ENCODE results near the gene ABLIM1. TPM values are rescaled to one million over a fixed set of nuclear protein-coding genes. Genes with fewer than 3 reads are reported as not detected.

The ABLIM1 gene
- total and polyA plus RNA-seq, 2 of the 13 experiments (the other 11 are each of a cell fraction or from before 2014, with no cell fraction given), result 59.4 to 92.7 TPM

- TF ChIP-seq SAFB2 (CRISPR knock-in tag; IDR thresholded peaks at IDR 0.05; ENCODE audit: borderline replicate concordance, low read depth) (peak; percentile 72; the same call in 1 of the 2 replicates), POGK (CRISPR knock-in tag; conservative IDR thresholded peaks at IDR 0.05) (0 out of 2 replicates have a peak, but pooled peaks have one; percentile 30), XBP1 (CRISPR knock-in tag; IDR thresholded peaks at IDR 0.05) (no peak), BCL3 (CRISPR knock-in tag; IDR thresholded peaks at IDR 0.05) (peak; percentile 88), HES4 (CRISPR knock-in tag; IDR thresholded peaks at IDR 0.05; ENCODE audit: borderline replicate concordance) (0 out of 2 replicates have a peak, but pooled peaks have one; percentile 38), ZNF709 (CRISPR knock-in tag; IDR thresholded peaks at IDR 0.05) (peak; percentile 93), MATR3 (CRISPR knock-in tag; IDR thresholded peaks at IDR 0.05) (no peak), ZNF567 (CRISPR knock-in tag; IDR thresholded peaks at IDR 0.05; ENCODE audit: borderline replicate concordance) (no peak), ZNF792 (CRISPR knock-in tag; IDR thresholded peaks at IDR 0.05) (no peak), ATAD3A (CRISPR knock-in tag; IDR thresholded peaks at IDR 0.05) (no peak), ZNF10 (CRISPR knock-in tag; IDR thresholded peaks at IDR 0.05; ENCODE audit: borderline replicate concordance, low read depth) (no peak), EHMT2 (IDR thresholded peaks at IDR 0.05; ENCODE audit: borderline replicate concordance, low read depth, low read length) (no peak), TEAD3 (CRISPR knock-in tag; optimal IDR thresholded peaks at IDR 0.05; ENCODE audit: borderline replicate concordance) (peak; percentile 26), RBM22 (optimal IDR thresholded peaks at IDR 0.05; ENCODE audit: low read length) (no peak), KDM2A (CRISPR knock-in tag; IDR thresholded peaks at IDR 0.05; ENCODE audit: borderline replicate concordance, low read depth) (peak; percentile 77; the same call in 1 of the 2 replicates), GATAD1 (CRISPR knock-in tag; IDR thresholded peaks at IDR 0.05) (peak; percentile 60)
- TF ChIP-seq, protein P1, sequence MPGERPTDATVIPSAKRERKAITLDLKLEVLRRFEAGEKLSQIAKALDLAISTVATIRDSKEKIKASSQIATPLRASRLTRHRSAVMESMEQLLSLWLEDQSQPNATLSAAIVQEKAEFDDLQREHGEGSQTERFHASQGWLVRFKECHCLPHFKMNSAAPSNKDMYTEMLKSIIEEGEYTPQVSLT (CRISPR knock-in tag; IDR thresholded peaks at IDR 0.05; ENCODE audit: borderline replicate concordance, low read depth), result no peak
- TF ChIP-seq, protein P2, sequence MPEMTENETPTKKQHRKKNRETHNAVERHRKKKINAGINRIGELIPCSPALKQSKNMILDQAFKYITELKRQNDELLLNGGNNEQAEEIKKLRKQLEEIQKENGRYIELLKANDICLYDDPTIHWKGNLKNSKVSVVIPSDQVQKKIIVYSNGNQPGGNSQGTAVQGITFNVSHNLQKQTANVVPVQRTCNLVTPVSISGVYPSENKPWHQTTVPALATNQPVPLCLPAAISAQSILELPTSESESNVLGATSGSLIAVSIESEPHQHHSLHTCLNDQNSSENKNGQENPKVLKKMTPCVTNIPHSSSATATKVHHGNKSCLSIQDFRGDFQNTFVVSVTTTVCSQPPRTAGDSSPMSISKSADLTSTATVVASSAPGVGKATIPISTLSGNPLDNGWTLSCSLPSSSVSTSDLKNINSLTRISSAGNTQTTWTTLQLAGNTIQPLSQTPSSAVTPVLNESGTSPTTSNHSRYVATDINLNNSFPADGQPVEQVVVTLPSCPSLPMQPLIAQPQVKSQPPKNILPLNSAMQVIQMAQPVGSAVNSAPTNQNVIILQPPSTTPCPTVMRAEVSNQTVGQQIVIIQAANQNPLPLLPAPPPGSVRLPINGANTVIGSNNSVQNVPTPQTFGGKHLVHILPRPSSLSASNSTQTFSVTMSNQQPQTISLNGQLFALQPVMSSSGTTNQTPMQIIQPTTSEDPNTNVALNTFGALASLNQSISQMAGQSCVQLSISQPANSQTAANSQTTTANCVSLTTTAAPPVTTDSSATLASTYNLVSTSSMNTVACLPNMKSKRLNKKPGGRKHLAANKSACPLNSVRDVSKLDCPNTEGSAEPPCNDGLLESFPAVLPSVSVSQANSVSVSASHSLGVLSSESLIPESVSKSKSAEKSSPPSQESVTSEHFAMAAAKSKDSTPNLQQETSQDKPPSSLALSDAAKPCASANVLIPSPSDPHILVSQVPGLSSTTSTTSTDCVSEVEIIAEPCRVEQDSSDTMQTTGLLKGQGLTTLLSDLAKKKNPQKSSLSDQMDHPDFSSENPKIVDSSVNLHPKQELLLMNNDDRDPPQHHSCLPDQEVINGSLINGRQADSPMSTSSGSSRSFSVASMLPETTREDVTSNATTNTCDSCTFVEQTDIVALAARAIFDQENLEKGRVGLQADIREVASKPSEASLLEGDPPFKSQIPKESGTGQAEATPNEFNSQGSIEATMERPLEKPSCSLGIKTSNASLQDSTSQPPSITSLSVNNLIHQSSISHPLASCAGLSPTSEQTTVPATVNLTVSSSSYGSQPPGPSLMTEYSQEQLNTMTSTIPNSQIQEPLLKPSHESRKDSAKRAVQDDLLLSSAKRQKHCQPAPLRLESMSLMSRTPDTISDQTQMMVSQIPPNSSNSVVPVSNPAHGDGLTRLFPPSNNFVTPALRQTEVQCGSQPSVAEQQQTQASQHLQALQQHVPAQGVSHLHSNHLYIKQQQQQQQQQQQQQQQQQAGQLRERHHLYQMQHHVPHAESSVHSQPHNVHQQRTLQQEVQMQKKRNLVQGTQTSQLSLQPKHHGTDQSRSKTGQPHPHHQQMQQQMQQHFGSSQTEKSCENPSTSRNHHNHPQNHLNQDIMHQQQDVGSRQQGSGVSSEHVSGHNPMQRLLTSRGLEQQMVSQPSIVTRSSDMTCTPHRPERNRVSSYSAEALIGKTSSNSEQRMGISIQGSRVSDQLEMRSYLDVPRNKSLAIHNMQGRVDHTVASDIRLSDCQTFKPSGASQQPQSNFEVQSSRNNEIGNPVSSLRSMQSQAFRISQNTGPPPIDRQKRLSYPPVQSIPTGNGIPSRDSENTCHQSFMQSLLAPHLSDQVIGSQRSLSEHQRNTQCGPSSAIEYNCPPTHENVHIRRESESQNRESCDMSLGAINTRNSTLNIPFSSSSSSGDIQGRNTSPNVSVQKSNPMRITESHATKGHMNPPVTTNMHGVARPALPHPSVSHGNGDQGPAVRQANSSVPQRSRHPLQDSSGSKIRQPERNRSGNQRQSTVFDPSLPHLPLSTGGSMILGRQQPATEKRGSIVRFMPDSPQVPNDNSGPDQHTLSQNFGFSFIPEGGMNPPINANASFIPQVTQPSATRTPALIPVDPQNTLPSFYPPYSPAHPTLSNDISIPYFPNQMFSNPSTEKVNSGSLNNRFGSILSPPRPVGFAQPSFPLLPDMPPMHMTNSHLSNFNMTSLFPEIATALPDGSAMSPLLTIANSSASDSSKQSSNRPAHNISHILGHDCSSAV (CRISPR knock-in tag; IDR thresholded peaks at IDR 0.05; ENCODE audit: borderline replicate concordance), result no peak
These were observed 131.4 kb downstream of the ABLIM1 start (continued) for GRCh38 chr10:114526504-114527238.

Measured in HepG2 (cell line).